Subcutaneous abdominal adipose tissue (tissue), 5 donors: ENCODE measurements around the gene NRXN2.

Experiments used
- H3K27ac ChIP-seq: one replicate; pipeline ENCODE4 v1.7.0; 2013; ENCODE audit warnings: low read depth, mild to moderate bottlenecking, inconsistent platforms, low read length, moderate library complexity
- H3K27me3 ChIP-seq, 5 donors: one replicate each; pipeline ENCODE4 v1.7.0; 2013; ENCODE audit warnings: low read length in 5 of 5, inconsistent platforms in 1 of 5; ENCODE audit not compliant: control insufficient read depth in 5 of 5, insufficient read depth in 4 of 5
- H3K36me3 ChIP-seq, 5 donors: one replicate each; pipeline ENCODE4 v1.7.0; 2013; ENCODE audit warnings: low read length in 5 of 5; ENCODE audit not compliant: control insufficient read depth in 5 of 5, insufficient read depth in 5 of 5
- H3K4me1 ChIP-seq, 5 donors: one replicate each; pipeline ENCODE4 v1.7.0; 2013; ENCODE audit warnings: low read length in 5 of 5, mild to moderate bottlenecking in 3 of 5, moderate library complexity in 1 of 5; ENCODE audit not compliant: control insufficient read depth in 5 of 5, insufficient read depth in 5 of 5
- H3K4me3 ChIP-seq, 5 donors: one replicate each; pipeline ENCODE4 v1.7.0; 2013; ENCODE audit warnings: low read length in 5 of 5, low read depth in 1 of 5
- H3K9ac ChIP-seq, 5 donors: one replicate each; pipeline ENCODE4 v1.7.0; 2013; ENCODE audit warnings: low read length in 5 of 5, mild to moderate bottlenecking in 4 of 5, moderate library complexity in 3 of 5
- H3K9me3 ChIP-seq, 5 donors: one replicate each; pipeline ENCODE4 v1.7.0; 2013; ENCODE audit warnings: low read length in 5 of 5; ENCODE audit not compliant: control insufficient read depth in 5 of 5
- donor health status: healthy.
- donor health status: healthy.
- donor health status: healthy.
- donor health status: healthy.
- donor health status: healthy.

Gene NRXN2

DNA sequence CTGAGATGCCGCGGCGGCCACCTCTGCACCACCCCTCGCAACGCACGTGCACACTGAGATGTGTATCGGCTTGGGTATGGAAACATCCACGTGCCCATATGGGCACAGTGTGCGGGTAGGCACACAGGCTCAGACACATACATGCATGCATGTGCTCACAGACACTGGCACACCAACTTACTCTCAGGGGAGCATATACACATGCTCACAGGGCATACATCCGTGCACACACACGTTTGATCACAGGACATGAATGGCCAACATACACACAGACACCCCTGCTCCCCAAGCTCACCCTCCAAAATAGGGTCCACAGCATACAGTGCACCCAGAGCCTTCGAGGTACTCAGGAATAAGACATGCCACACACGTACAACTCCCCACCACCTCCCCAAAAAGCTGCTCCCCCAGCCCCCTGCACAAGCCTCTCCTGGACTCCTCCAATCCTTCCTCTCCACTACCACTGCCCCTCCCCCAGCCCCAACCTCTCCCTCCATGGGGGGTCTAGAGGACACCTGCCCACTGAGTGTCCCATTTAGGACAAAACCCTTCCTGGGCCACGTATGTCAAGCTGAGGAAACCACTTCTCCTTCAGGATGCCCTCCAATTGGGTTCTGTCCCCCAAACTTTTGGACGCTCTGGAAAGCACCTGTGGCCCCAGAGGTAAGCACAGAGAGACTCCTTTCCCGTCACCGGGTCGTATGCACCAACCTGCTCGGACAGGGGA lies 78.9 kb downstream of the NRXN2 start:
- Histone ChIP-seq H3K9me3 (no peaks in the 10 kb centered on the region), H3K4me1 (peaks cover 2 to 5% (median 3%) of the 10 kb centered on the region in 5 donors), H3K36me3 (no peaks in the 10 kb centered on the region), H3K27me3 (peaks cover 31 to 54% (median 50%) of the 10 kb centered on the region in 5 donors), H3K4me3 (no peak overlapping the region), H3K9ac (no peak overlapping the region), H3K27ac (no peak overlapping the region)

DNA sequence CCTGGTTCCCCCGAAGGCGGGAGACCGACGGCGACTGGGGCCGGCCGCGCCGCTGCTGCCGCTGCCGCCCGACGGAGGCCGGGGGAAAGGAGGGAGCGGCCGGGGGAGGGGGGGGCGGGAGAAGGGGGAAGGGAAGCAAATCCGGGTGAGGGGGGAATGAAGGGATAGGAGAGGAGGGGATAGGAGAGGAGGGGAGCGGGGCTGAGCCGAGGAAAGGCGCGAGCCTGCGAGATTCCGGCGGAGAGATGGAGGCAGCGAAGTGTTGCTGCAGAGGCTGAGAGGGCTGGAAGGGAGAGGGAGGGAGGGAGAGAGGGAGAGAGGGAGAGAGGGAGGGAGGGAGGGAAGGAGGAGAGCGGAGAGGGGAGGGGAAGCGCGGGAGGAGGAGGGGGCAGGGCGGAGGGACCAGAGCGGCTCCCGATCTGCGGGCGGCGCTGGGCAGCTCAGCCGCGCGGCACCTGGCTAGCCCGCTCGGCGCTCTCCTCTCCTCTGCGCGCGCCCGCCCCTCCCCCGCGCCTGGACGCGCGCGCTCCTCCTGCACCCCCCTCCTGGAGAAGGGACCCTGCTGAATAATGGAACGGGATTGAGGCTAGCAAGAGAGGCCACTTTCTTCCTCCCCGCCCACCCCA lies 79.6 kb downstream of the NRXN2 start:
- H3K36me3 ChIP-seq, result no peaks in the 10 kb centered on the region
- H3K4me3 ChIP-seq, result no peak overlapping the region
- H3K9ac ChIP-seq, result no peak overlapping the region
- H3K9me3 ChIP-seq, result no peaks in the 10 kb centered on the region
- H3K4me1 ChIP-seq, result peaks cover 2 to 5% (median 5%) of the 10 kb centered on the region in 5 donors
- H3K27me3 ChIP-seq, result peaks cover 31 to 58% (median 47%) of the 10 kb centered on the region in 5 donors
- H3K27ac ChIP-seq, result no peak overlapping the region

DNA sequence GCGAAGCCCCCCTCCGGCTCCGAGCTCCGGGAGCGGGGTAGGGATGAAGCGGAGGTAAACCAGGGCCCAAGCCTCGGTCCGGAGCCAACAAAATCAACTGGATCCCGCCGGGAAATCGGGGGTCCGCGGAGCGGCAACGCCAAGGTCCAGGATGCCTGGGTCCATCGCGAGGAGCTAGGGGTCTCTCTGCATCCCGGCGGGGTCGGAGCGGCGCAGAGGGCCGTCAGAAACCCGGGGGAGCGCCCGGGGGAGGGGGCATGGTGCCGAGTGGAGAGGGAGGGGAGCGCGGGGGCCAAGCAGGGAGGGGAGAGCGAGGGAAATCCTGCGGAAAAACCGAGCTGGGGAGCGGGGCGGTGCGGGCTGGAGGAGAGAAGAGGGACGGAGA lies 80.1 kb downstream of the NRXN2 start:
- Histone ChIP-seq H3K27me3 (peaks cover 31 to 58% (median 50%) of the 10 kb centered on the region in 5 donors), H3K4me3 (no peak overlapping the region), H3K27ac (no peak overlapping the region), H3K9me3 (no peaks in the 10 kb centered on the region), H3K36me3 (no peaks in the 10 kb centered on the region), H3K9ac (no peak overlapping the region), H3K4me1 (peaks cover 2 to 10% (median 9%) of the 10 kb centered on the region in 5 donors)

DNA sequence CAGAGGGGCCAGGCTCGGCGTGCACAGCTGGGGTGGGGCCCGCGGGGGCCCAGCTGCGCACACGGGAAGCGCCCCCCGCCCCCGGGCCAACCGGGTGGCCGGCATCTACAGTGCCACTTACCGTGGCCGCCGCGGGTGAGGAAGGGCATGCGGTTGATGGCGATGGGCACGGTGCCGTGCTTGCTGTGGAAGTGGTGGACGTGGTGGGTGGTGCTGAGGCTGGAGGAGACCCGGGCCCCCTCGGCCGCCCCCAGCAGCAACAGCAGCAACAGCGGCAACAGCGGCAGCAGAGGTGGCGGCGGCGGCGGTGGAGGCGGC lies 80.6 kb downstream of the NRXN2 start:
- Histone ChIP-seq H3K27me3 (peaks cover 31 to 62% (median 54%) of the 10 kb centered on the region in 5 donors), H3K27ac (no peak overlapping the region), H3K9ac (no peak overlapping the region), H3K4me3 (no peak overlapping the region), H3K9me3 (no peaks in the 10 kb centered on the region), H3K4me1 (peaks cover 2 to 12% (median 12%) of the 10 kb centered on the region in 5 donors), H3K36me3 (no peaks in the 10 kb centered on the region)

DNA sequence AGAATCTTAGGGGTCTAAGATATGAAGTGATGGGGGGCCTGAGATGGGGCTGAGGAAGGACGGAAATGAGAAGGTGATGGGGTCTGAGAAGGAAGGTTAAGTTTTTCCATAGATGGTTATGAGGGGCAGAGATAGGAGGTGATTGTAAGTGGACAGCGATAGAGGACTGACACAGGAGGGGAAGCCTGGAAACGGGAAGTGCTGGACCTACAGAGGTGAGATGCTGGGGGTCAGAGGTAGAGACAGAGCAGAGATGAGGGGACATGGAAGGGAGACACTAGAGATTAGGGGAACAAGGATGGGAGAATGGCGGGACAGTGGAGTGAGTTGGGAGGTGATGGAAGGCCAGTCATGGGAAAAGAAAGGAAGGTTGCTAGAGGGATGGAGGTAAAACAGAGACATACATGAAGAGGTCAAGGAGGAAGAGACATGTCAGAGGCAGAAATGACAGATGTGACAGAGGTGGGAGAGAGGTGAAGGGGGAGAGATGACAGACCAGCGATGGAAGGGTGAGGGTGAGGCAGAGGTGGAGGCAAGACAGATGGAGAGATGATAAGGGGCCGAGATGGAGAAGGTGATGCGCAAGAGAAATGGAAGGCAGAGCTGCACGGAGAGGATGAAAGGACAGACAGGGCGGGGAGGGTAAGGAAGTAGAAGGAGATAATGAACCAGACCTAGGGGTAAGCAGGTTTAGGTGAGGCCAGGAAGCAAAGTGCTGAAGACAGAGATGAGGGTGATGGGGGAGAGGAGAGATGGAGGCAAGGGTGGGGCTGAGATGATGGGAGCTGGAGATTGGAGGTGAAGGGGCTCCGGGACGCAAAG lies 81.2 kb downstream of the NRXN2 start:
- Histone ChIP-seq H3K9ac (no peak overlapping the region), H3K36me3 (no peaks in the 10 kb centered on the region), H3K27me3 (peaks cover 31 to 66% (median 56%) of the 10 kb centered on the region in 5 donors), H3K4me3 (no peak overlapping the region), H3K4me1 (peaks cover 2 to 12% (median 12%) of the 10 kb centered on the region in 5 donors), H3K9me3 (no peaks in the 10 kb centered on the region), H3K27ac (no peak overlapping the region)

DNA sequence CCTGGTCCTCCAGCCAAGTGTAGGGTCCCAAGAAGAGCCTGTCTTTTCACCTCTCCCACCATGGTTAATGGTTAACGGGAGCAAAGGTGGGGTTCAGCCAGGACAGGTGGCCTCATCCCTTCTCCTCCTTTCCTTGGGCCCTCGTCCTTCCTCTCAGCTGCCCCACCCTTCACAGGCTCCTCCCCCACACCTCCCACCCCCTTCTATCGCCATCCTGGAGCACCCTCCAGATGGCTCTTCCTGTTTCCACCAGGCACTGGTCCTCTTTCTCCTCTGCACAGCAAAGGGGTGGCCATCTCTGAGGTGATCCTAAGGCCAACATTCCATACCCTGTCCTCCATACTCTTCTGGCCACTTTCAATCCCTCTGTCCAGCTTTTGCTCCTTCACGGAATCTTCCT lies 83.1 kb downstream of the NRXN2 start:
- no peak overlapping the region for H3K4me3 ChIP-seq
- H3K27me3 ChIP-seq, result peaks cover 34 to 65% (median 57%) of the 10 kb centered on the region in 5 donors
- H3K9me3 ChIP-seq, result no peaks in the 10 kb centered on the region
- no peak overlapping the region for H3K9ac ChIP-seq
- no peaks in the 10 kb centered on the region for H3K36me3 ChIP-seq
- peaks cover 2 to 12% (median 9%) of the 10 kb centered on the region in 5 donors for H3K4me1 ChIP-seq
- no peak overlapping the region for H3K27ac ChIP-seq

DNA sequence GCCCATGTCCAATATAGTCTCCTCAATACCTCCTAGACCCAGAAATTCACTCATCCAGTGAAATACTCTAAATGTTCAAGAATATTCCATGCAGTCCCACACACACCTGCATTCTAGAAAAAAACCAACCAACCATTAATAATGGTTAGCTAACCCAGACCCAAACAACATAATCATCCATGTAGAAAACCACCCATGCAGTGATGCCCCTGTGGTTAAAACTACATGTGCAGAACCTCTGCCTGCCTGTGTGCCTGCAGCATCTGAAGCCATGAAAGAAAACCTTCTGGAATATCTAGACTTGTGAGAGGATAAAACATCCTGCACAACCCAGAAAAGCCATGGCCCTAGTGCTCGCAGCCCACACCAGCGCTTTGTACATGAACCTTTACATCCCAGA lies 84.2 kb downstream of the NRXN2 start:
- Histone ChIP-seq H3K9ac (no peak overlapping the region), H3K27me3 (peaks cover 26 to 55% (median 49%) of the 10 kb centered on the region in 5 donors), H3K36me3 (no peaks in the 10 kb centered on the region), H3K4me3 (no peak overlapping the region), H3K9me3 (no peaks in the 10 kb centered on the region), H3K27ac (no peak overlapping the region), H3K4me1 (peaks cover 2 to 10% (median 7%) of the 10 kb centered on the region in 5 donors)

DNA sequence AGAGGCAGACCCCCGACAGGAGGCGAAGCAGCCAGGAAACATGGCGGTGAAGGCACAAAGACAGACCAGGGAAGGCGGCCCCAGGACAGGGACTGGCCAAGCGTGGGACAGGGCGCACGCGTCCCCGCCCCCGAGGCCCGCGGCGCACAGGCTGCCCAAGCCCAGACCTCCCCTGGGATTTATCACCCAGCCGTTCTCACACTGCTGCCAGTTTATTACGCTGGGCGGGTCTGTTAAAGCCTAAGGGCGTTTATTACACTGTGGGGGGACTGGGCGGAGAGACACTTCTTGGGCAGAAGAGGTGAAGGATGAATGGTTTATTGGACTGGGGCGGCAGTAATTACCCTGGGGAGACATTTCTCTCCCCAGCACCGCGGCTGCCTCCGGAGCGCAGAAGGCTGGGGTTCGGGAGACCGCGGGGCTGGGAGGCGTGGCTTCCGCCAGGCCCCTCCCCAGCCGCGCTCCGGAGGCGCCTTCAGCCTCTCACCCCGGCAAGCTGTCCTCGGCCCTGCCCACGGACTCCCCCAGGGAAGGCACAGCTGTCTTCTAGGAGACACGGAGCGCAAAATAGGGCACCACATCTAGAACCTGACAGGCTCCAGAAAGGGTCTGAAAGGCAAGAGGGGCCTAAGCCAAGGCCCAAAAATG lies 84.9 kb downstream of the NRXN2 start:
- Histone ChIP-seq H3K27ac (no peak overlapping the region), H3K9ac (no peak overlapping the region), H3K36me3 (no peaks in the 10 kb centered on the region), H3K27me3 (peaks cover 25 to 55% (median 48%) of the 10 kb centered on the region in 5 donors), H3K4me1 (peaks cover 2 to 9% (median 7%) of the 10 kb centered on the region in 5 donors), H3K4me3 (peak overlapping the region in 2 of 5 donors; percentile 4 to 23), H3K9me3 (no peaks in the 10 kb centered on the region)

DNA sequence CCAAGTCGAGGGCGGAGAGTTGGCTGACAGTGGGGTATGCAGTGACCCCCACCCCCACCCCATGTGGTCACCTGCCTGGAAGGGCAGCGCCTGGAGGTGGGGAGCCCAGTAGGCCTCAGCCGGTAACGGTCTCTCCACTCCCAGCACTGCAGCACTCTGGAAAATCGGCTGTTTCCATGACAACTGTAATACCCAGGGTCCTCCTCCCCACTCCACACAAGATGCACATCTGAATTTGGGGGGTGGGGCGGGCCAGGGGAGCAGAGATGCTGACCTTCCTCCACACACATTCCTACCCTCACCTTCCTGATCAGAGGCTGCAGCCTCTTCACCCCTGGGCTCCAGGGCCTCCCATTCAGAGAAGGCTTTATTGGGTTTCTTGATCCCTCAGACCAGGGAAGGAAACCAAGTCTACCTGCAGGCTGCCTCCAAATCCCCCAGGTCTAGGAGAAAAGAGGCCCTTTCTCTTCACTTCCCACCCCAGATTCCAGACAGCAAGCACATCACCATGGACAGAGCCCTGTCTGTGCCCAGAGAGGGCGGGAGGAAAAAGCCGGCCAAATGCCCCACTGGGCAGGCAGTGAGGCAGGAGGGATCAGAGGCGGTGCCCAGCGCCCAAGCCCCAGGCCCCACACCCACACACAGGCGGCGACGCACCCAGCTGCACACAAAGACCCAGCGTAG lies 85.5 kb downstream of the NRXN2 start:
- peaks cover 25 to 56% (median 48%) of the 10 kb centered on the region in 5 donors for H3K27me3 ChIP-seq
- H3K36me3 ChIP-seq, result no peaks in the 10 kb centered on the region
- no peaks in the 10 kb centered on the region for H3K9me3 ChIP-seq
- H3K27ac ChIP-seq, result no peak overlapping the region
- H3K4me1 ChIP-seq, result peaks cover 2 to 9% (median 7%) of the 10 kb centered on the region in 5 donors
- H3K4me3 ChIP-seq, result peak overlapping the region in 2 of 5 donors; percentile 4 to 23
- no peak overlapping the region for H3K9ac ChIP-seq
